Hippocampal formation (tissue), 2 donors: Measurements from ENCODE around the gene GDF9.
"Not testable (repeated sequence)": the region's sequence is repeated elsewhere in the genome, so short reads cannot be mapped to it uniquely, and the experiment has no call there.

Source experiments
- DNase-seq, 2 donors: peaks; one replicate each; lab custom pipeline; 2025; lab: John Stamatoyannopoulos, UW

The GDF9 gene

GRCh38 chr5:132872788-132873118 lies 6.5 kb upstream of the GDF9 start:
- DNase-seq, result no peak

- no peak for DNase-seq
Observed at GRCh38 chr5:132871459-132872284, 5.4 kb upstream of the GDF9 start.

GRCh38 chr5:132870801-132871200 lies 4.5 kb upstream of the GDF9 start:
- no peak for DNase-seq

DNA sequence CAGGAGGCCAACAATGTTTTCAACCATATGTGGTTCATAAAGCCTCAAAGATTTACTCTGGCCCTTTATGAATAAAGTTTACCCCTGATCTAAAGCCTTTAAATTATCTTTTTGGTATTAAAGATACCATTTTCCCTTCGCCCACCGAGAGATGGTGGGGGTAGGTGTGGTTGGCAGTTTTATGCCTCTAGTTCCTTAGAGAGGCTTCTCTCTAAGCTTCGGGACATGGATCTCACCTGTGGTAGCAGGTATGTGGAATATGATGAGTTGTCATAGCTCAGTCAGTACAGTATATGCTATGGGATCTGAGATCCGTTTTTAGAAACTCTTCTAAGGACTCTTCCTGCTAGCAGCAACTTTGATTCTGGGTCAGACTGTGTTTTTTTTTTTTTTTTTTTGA lies 2.5 kb upstream of the GDF9 start:
- no peak for DNase-seq

DNA sequence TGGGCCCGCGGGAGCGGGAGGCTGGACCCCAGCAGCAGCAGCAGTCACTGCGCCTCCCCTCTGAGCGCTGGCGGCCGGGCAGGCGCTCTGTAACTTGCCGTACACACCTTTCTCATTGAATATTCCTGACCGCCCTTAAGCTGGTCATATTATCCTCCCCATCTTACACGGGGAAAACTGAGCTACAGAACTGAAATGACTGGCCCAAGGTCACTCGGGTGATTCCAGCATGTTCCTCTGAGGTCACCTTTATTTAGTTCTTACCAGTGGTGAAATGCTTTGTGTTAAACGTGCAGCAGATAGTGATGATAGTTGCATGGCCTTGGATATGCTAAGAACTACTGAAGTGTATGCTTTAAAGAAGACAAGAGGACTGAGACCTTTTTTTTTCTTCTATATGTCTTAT lies 780 bp upstream of the GDF9 start:
- no peak for DNase-seq

DNA sequence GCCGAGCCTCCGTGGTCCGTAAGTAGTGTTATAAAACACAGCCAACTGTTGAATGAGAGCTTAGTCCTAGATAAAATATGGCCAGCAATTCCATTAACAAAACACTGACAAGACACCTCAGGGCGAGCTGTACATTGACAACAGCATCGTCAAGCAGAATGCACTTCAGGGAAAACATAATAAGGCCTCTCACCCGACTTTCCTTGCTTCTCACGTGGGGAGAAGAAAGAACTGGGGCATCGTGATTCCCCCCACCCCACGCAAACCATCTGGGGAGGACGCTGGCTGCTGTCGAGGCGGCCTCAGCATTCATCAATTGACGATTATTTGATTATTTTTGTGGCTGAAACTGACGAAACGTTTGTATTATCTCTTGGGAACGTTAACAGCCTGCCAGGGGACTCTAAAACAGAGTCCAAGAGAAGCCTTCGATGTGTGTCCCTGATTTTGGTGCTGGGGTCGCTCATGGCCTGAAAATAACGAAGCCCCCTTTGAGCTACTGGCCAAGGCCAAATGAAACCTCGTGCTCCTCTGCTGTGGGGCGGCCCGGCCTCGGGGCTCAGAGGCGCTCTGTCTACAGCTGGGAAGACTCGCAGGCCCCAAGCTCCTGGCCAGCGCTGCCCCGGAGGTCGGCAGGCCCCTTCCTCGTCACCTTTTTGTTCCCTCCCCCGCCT lies 464 bp downstream of the GDF9 start:
- peak in 1 of 2 donors; percentile 35 for DNase-seq

DNA sequence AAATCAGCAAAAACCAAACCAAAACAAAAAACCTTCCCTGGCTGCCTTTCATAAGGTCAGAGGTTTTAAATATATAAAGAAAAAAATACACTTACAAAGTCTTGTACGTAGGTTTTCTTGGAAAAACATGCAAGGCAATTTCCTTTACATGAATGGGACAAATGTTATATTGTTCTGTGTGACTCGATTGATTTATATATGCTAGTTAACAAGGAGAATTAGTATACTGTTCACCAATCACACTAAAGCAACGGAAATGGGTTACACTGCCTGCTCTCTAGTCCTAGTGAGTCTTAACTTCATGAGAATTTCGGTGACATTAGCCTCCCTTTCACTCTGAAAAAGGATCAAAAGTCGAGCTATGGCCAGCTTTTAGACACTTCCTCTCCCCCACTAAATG lies 5.5 kb downstream of the GDF9 start:
- no peak for DNase-seq

- DNase-seq, result no peak
Observed at GRCh38 chr5:132859889-132860437, 6.3 kb downstream of the GDF9 start.

DNA sequence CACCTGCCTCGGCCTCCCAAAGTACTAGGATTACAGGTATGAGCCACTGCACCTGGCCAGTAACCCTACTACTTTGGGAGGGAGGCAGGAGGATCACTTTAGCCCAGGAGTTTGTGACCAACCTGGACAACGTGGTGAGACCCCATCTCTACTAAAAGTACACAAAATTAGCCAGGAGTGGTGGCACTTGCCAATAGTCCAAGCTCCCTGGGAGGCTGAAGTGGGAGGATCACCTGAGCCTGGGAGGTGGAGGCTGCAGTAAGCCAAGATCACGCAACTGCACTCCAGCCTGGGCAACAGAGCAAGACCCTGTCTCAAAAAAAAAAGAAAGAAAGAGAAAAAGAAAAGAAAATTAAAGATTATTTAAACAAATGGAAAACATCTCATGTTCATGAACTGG lies 10.3 kb downstream of the GDF9 start:
- no peak for DNase-seq

DNA sequence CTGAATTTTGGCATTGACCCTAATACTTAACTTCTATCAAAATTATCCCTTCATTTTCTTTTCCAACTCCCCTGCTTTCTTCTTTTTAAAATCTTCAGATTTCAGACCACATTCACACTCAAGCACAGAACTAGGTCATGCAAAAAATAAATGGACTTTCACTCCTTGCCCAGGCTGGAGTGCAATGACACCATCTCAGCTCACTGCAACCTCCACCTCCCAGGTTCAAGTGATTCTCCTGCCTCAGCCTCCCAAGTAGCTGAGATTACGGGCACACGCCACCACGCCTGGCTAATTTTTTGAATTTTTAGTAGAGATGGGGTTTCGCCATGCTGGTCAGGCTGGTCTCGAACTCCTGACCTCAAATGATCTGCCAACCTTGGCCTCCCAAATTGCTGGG lies 11.3 kb downstream of the GDF9 start:
- DNase-seq, result not testable (repeated sequence)

GRCh38 chr5:132854301-132854700 lies 12.0 kb downstream of the GDF9 start:
- no peak for DNase-seq

DNA sequence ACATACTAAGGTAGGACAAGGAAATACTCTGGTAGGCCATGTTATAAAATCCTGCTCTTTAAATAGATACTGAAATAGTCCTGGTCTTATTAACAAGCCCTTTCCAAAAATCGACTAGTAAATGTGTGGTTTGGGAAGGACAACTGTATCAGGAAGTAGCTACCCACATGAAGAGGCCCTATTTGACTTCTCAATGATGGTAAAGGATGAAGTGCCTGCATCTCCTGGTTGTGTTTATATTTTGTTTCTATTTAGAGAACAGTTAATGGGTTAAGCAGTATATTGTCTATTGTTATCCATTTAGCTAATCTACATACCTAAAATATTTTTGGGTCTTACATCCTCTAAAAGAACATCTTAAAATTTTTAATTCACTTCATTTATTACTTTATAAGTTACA lies 12.5 kb downstream of the GDF9 start:
- no peak for DNase-seq

- DNase-seq, result no peak
Observed at GRCh38 chr5:132853323-132853722, 12.9 kb downstream of the GDF9 start.

DNA sequence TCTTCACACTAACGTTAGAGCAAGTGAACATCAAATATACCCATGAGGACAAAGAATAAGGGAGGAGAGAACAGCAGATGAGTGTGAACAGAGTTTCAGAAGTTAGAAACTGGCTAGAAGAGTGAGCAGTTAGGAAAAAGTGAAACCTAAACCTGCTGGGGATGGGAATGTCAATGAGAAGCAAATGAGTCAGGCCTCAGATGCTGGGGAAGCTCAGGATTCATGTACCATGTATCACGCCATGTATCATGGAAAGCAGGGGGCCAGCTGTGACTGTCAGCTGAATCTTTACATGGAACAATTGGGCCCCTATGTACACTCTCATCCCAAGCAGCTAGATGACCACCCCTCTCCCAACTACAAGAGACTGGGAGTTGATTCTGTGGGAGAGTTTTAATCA lies 16.2 kb downstream of the GDF9 start:
- no peak for DNase-seq

- no peak for DNase-seq
Observed at GRCh38 chr5:132849347-132849746, 16.9 kb downstream of the GDF9 start.

GRCh38 chr5:132848270-132848669 lies 18.0 kb downstream of the GDF9 start:
- no peak for DNase-seq

GRCh38 chr5:132841305-132841704 lies 25.0 kb downstream of the GDF9 start:
- DNase-seq, result no peak

DNA sequence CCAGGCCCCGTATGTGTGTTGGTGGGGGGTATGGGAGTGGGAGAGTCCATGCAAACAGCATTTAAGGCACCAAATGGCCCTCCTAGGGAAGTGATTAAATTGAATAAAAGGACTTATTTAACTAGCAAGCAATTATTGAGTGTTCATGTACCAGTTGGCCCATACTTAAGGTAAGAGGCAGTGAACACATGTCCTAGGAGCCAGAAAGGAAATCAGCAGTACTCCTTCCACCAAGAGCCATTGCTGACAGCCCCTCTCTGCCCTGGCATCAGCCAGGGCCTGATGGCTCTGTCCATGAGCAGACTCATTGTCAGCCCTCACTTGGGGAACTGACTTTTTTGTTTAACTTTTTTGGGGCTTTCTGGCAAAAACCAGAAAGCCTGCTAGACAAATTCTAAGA lies 25.4 kb downstream of the GDF9 start:
- DNase-seq, result no peak

- no peak for DNase-seq
Observed at GRCh38 chr5:132840313-132840712, 26.0 kb downstream of the GDF9 start.

GRCh38 chr5:132839426-132840301 lies 26.6 kb downstream of the GDF9 start:
- no peak for DNase-seq

DNA sequence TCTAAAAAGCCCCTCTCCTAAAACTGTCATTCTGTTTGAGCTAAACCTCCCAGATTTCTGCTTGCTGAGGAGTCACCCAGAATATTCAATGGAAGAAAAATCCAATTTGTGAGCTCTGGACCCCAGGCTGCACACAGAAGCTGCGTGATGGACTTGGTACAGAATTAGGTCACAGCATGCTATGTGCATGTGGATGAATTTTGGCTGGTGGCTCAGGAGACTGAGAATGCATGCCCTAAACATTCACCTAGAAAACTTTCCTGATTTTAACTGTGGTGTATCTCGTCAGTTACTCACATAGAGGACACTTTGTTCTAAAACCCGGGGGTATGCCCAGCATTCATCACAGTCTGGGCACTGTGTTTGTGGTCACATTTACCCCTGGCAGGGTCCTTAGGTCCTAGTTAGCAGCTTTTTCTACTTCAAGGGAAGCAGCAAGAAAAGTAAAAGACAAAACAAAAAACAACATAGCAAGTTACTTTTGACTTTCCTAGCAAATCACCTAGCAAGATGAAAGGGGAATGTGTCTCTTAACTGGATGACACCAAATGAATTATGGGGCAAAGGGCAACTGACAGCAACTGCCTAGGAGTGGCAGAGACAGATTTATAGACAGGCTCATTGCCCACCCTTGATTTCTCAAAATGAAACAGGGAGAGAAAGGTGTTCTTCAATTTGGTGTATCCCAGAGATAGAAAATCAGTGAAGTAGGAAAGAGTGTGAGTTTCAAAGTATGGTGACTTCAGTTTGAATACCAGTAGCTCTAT lies 27.6 kb downstream of the GDF9 start:
- no peak for DNase-seq

GRCh38 chr5:132837868-132838267 lies 28.4 kb downstream of the GDF9 start:
- DNase-seq, result no peak
